ENCODE results near the gene ITGAV.

ITGAV gene

DNA sequence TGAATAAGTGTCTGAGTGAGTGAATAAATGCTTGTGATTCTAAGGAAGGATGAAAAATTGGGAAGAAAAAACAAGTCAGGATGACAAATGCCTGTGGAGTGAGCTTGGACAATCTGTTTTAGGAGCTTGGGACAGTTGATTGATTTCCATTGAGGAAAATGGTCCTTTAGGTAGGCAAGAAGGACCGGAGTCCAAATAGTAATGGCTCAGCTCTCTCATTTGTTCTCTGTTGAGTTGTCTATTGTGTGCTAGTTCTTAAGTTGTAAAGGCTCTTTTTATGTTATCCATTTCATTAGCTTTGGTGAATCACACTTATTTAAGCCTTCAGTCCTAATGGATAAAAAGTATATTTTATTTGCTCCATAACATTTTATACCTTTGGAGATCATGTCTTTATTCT, 135.9 kb downstream of the ITGAV start:
- no peak for FAIRE-seq

DNA sequence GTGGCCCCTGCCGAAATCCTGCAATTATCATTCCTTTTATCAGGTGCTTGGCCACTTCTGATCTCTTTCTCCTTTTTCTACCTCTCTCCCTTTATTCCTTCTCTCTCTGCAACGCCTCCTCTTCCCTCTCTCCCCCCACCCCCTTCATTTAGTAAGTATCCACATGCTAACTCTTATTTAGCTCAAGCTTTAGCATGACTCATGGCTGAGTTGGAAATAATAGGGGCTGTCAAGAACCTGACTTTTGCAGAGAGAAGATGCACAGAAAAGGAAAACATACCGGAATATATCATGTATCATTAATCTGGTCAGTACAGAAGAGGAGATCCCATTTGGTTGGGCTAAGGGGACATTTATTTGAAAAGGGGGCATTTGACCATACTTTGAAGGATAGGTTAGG, 137.1 kb downstream of the ITGAV start:
- no peak for FAIRE-seq

DNA sequence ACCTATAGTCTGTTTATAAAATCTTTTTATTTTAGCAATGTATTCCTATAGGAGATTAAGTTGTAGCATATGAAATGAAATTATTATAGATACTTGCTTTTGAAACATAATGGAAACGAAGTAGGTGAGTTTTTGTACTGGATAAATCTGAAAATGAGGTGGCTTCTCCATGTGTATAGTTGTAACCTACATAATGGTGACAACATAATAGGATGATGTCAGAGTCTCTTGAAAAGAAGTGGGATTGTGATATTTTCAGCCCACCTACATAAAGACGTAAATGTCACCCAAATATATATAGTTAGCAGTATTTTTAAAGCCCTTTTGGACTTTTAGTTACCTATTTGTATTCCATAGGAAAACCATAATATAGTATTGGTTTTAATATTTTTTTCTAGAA, 138.8 kb downstream of the ITGAV start:
- FAIRE-seq, result no peak

All from islet of Langerhans (tissue), 1 donor.